HG03175 (cell line): Measurements from ENCODE around the gene TNFAIP8L3.

ENCODE experiments used
- ATAC-seq: cut with Tn5 transposase; IDR thresholded peaks from one replicate; pipeline ENCODE4 v1.9.1; 2021; ENCODE audit warnings: mild to moderate bottlenecking, moderate library complexity; ENCODE audit not compliant: unreplicated experiment

TNFAIP8L3 gene

DNA sequence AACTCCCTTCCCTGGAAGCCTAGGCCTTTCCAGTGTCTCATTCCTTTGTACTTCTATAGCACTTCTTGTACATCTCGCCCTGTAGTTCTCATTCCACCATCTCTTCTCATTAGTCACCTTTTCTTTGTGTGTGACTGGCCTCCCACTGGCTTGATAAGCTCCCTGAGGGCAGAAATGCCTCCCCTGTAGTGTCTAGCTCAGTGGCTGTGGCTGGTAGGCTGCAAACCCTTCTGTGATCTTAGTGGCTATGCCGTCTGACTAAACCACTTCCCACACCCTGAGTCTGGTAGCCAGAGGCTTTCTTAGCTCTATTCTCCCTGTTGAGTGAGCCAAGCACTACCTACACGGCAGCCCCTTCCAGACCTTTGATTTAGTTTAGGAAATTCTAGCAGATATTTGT, 24.4 kb upstream of the TNFAIP8L3 start:
- ATAC-seq: no peak

DNA sequence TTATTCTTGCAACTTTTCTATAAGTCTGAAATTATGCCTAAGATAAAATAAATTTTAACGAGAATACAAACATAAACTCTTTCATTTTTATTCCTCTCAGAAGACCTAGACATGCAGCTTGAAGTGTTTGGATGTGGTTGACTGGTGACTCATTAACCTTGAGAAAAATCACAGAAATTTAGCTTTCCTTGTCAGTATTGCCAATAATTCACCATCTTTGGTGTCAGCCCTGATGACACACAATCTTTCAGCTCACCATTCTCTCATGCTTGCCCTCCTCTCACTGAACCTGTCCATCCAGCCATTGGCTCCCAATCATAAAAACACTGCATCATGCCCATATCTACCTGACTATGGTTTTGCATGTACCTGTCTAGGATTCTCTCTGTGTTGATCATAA, 22.6 kb upstream of the TNFAIP8L3 start:
- no peak for ATAC-seq

DNA sequence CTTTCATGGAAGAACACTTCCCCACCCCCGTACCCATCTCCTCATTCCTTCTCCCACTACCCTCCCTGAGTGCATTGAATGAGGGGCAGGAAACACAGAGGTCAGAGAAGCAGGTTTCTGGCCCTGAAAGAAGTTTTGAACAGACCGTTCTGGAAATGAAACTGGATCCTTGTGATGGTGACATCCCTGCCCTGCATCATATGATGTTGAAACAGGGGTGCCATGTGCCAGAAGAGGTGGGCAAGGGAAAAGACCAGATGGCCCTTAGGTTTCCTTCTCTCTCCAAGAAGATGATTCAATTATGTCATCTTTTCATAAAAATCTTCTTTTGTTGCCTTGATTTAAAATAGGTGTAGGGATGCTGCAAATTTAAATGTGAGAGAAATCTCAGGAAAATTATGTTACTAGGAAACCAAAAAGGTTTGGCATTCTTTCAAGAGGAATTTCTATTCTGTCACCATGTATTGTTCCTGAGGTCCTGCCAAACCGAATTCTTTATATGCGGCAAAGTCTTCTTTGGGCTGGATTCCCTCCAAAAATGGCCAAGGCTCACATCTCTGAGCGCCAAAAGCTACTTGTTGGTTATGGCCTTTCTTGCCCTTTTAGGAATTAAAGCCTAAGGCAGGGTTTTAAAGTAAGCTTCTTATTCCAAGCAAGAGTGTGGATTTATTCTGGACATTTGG, 19.9 kb upstream of the TNFAIP8L3 start:
- no peak for ATAC-seq

DNA sequence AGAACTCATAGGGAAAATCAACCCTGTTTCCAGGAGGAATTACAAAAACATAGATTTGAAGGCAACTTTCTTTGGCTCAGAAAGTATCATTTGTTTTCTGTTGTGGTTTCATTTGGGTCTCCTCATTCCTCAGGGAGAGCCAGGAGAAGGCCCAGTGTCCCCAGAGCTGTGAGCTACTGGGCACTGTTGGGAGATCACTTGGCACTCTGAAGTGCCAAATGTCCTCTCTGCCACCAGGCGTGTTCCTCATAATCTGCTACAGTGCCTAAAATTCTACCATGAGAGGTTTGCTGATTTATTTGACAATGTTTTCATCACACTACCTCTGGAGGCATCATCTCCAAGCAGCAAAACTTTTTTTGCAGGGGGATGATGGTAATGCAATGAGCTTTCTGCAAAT, 17.4 kb upstream of the TNFAIP8L3 start:
- ATAC-seq: no peak

DNA sequence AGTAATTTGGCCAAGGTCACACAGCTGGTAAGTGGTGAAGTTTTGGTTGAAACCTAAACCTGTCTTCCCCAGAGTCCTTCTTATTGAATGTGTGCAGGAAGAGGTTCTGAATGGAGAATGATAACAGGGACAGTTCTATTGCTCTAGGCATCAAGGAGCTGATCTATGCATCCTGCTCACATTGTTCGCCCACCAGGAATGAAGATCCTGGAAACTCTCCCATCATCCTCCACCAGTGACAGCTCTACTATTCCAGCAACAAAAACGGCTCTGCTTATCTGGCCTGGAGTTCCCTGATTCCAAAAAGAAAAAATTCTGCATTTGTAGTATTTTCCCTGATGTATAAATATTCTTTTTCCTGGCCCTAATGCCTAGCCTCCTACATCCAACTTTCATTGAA, 16.4 kb upstream of the TNFAIP8L3 start:
- no peak for ATAC-seq

DNA sequence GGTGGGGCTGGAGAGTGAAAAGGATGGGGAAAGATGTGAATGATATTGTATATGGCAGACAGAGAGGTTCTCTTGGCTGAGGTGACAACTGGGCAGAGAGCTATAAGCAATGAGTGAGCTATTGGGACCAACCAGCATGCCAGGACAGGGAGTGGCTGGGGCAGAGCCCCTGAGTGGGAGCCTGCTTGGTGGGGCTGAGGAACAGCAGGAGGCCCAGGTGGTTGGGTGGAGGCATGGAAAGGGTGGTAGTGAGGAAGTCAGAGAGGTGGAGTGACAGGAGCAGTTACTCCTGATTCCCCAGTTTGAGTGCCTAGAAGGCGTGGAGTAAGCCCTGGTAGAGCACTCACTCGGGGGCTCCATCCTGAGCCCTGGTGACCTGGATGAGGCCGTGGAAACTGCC, 15.5 kb upstream of the TNFAIP8L3 start:
- no peak for ATAC-seq

DNA sequence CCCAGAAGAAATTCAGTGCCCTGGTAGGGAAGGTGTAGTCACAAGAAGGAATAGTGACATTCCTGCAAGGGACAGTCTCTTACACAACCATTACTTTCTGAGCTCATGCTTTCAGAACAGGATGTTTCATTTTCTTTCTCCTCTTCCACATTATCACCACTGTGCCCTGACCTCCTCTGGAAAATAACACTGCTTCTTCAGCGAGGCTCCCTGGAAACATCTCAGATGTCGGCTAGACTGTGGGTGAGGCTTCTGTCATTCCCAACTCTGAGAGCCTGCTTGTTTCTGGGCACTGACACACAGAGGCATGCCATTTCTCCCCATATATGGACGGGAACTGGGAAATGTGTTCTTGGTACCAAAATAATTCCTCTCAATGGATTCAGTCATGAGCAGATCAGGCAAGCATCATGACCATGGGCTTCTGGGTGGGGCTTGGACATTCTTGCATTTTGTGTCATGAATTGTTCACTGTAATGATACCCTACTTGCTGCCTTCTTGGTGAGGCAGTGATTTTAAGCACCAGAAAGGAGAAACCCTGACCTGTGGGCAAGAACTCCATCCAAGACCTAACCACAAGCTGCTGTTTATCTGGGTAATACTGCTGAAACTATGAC, 14.3 kb upstream of the TNFAIP8L3 start:
- no peak for ATAC-seq

DNA sequence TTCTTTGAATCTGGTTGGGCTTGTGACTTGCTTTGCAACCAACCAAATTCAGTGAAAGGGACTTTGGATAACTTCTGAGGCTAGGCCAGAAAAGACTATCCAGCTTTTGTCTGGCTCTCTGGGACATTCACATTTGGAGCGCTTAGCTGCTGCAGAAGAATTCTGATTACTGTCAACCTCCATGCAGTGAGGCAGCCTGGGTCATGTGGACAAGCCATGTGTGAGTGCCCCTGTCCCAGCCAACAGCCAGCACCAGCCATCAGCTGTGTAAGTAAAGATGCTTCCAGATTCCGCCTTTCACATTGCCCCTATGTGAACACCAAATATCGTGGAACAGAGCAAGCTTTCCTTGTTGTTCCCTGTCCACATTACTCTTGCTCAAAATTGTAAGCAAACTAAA, 12.9 kb upstream of the TNFAIP8L3 start:
- ATAC-seq: no peak

DNA sequence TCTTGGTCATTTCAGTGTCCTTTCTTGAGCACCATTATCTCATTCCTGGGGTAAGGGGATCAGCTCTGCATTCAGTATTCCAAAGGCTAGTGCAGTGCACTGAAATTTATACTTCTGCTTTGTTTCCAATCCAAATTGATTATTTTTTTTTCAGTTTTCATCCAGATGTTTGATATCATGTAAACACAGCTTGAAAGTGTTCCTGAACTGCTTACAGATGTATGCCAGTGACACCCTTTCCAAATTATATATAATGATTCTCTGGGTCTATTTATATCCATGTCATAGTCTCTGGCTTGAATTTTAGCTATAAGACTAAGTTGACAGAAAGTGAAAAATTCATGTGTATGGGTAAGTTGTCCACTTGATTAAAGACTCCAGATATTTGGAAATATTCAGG, 11.8 kb upstream of the TNFAIP8L3 start:
- no peak for ATAC-seq

DNA sequence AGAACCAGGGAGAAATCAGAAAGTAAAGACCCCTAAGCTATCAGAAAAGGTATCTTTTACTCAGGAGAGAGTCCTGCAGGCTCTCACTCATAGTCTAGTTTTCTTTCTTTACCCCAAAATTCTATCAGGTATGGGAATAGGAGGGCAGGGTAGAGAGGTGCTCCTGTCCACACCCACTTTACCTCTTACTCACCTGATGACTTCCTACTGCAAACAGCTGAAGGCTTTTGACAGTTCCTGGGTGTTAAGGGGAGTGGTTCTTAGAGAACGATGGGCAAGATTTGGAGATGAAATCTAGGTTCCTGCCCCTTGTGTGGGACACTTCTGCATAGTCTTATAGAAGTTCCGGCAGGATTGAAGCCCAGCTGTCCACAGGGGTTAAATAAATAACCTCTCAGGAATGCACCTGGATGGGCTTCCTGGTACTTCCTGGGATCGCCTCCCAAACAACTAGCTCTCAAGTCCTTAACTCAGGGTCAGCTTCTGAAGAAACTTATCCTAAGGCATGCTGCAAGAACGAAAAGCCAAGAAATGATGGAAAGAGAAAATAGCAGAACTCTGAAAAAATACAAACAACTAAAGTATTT, 10.8 kb upstream of the TNFAIP8L3 start:
- no peak for ATAC-seq

DNA sequence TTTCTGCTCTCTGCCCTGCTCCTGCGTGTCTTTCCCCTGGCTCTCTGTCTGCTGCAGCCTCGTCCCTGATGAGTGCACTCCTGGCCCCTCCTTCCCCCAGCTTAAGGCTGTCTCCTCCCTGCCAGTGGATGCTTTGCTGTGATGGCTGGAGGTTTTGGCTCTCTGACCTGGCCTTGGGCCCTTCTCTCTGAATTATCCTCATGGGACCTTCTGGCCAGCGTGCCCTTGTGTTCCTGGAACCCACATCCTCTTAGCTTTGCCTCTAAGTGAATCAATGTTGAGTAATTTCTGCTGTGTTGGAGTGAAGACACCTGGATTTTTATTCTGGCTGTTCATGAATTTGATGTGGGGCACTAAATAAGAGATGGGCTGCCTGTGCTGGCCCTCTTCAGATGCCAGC, 9.8 kb upstream of the TNFAIP8L3 start:
- no peak for ATAC-seq

DNA sequence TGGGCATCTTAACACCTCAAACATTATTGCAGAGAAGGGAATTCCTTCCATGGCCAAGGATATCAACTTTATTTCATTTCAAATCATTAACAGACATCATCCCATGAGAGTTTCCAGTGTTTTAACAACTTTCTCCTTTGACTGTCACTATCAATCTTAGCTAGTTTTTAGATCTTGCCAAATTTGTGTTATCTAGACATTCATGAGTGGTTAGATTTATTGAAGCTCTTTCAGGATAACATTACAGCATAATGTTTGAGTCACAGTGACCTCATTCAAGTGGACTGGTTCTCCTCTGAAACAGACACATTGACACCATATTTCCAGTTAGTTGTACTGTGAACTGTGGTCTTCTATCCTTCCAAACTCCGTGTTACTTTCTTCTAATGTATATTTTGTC, 8.6 kb upstream of the TNFAIP8L3 start:
- no peak for ATAC-seq

DNA sequence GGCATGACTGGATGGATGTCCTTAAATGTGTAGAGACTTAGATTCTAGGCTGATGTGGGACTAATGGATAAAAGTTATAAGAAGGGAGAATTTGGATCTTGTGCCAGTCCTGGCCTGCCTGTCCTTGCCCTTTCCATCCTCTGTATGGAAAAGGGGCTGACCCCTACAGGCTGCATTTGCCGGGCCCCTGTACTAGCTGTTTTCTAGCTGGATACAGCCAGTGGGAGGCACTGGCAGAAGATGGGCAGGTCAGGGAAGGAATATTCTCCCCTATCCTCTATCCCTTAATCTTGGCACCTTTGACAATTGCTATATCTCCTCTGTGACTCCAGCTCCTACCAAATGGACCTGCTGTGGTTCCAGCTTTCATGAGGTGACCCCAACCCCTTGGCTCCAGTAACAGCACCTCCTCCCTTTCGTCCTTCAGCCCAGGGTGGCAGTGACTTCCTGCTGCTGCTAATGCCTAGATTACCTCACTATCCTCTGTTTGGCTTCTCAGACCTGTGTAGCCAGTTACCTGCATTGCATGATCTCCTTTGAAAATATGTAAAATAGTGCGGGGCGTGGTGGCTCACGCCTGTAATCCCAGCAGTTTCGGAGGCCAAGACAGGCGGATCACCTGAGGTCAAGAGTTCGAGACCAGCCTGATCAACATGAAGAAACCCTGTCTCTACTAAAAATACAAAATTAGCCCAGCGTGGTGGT, 6.2 kb upstream of the TNFAIP8L3 start:
- no peak for ATAC-seq

DNA sequence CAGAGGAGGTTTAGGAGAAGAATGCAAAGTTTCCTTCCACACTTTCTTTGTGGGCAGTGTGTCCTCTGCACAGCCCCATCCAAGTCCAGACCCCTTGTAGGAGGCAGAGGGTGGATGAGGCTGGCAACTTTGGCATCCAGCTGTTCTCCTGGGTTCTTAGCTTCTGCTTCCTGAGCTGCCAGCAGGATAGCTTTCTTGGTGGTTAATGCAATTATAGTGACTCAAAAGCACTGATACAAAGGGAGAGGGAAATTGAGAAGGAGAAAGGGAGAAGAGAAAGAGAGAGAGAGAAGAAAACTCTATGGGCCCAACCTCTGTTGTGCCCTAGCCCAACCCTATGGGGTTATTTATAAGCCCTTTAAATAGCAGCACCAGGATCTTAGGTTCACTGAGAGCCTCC, 4.5 kb upstream of the TNFAIP8L3 start:
- ATAC-seq: no peak

DNA sequence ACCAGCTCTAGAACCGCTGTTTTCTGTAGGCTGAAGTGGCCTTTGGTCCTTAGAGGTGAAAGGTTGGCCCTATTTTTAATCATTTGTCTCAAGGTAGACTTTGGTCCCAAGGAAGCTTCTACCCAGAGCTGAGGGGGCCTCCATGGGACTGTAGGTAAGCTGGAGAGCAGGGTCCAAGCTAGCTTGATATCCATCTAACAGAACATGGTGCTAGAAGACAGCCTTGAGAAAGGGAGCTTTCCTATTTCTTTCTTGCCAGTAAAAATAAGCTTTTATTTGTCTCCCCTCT, 3.6 kb upstream of the TNFAIP8L3 start:
- no peak for ATAC-seq

DNA sequence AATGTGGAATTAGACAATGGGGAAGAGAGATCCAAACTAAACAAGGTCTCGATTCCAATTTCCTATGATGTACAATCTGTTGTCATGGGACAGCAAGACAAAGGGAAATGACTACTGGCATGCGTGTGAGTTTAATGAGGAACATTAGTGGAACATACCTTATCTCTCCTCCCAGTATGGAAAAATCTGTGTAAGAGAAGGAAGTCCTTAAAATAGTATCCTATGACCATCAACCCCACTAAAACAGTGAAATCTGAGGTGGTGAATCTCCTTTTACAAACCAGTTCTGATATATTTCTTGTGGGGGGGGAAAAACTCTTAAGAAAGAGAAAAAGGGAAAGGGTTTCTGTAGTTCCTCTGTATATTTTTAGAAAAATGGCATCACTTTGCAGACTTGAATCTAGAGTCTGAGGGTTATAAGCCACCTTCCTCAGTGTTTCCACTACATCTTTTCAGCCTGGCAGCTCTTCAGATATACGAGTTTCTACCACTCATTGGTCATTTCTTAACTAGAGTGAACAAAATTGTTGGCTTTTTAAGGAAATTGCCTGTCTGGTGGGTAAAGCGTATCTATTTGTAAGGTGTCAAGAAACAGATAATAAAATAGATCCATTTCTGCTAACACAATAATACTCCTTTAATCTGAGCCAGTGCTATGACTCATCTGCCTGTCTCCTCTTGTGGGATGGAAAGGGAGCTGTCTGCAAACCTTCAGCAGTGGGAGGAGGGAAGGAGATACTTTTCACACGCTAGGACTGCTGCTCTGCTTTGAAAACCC, 3.0 kb upstream of the TNFAIP8L3 start:
- no peak for ATAC-seq

DNA sequence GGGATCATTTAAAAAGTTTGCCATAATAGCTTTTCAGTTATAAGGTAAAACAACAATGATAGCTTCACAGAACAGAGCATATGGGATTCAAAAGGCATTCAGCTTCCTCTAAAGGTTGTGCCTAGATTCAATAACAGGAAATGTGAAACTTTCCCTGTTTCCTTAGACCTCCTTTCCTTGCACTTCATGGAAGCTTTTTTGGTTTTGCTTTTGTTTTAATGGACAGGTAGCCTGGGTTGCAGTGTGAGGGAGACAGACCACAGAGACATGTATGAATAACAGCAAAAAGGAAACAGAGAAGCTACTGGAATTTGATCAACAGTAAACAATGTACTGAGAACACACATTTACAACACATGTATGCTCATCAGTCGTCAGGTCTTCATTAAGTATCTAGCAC, 2.3 kb upstream of the TNFAIP8L3 start:
- ATAC-seq: no peak

DNA sequence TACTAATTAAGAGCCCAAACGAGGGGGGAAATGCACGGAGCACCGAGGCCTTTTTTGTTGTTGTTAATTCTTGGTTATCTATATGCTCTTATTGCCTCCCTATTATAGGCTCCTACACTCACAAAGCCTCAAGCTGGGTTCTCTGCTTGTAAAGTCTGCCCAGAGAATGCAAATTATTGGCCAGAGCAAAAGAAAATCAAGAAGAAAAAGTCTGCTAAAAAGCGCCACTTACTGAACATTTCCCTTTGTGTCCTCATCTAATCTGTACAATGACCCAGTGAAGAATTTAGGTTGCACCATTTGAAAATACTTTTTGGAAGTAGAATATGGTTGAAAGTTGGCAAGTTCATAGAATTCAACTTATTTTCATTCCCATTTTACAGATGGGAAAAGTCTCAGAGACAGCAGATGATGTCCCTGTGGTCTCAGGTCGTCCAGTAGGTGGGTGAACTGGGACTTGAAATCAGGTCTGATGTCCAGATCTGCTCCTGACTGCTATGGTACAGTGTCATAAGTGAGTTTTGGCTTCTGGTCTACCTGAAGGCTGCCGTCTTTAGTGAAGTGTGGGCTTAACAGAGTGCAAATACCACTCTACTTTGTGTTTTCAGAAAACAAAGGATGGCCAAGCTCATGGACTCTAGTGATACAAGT, 1.1 kb upstream of the TNFAIP8L3 start:
- ATAC-seq: no peak

DNA sequence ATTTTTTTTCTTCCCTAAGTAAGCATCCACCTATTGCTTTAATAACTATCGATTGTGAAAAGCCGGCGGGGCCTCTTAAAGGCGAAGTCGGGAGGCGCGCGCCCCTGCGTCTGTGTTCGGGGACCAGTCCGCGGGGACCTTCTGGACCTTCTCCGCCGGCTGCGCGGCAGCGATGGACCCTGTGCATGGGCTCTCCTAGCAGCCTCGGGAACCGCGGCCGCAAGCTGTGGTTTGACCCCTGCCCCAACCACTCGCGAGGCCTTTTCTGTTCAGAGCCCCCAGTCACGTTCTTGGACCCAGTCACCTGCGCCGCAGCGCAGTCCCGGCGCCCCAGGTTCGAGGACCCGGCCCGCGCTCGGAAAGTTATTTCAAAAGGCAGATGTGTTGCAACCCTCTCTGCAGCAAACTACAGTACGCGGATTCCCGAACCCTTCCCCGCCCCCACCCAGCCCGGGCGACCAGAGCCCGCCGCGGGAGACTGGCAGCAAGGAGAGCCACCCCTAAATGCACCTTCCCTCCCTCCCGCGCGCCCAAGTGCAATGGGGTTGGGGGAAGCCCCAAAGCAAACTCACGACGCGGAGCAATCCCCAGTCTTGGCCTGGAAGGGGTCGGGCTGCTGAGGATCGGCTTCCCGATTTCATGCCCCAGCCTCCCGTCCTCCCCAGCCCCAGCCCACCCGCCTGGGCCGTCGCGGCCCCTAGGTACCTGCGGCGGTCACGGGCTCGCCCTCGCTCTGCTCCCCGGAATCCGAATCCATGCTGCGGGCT, 684 bp downstream of the TNFAIP8L3 start:
- ATAC-seq: no peak

DNA sequence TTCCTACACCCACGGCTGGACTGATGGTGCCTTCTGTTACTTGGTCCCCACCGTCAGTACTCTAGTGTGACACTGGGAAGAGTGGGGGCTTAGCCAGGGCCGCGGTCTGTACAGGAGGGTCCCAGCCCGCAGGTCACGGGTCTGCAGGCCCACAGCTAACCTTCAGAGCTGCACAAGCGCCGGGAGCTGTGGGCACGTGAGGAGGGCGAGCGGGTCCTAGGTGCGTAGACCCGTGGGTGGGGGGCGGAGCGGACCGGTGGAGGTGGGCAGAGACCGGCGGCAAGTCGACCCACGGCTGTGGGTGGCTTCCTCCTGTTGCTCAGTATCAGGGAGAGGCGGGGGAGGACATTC, 1.2 kb downstream of the TNFAIP8L3 start:
- ATAC-seq: no peak
